Adrenal gland (tissue), 5 donors: ENCODE measurements around the gene NCK2.

Source experiments
- POLR2A ChIP-seq, 2 donors: fragments of 450-650 bp; IDR thresholded peaks; one replicate each; pipeline ENCODE4 v1.6.1; 2017; ENCODE audit warnings: antibody characterized with exemption in 2 of 2, mild to moderate bottlenecking in 2 of 2, moderate library complexity in 1 of 2
- TF ChIP-seq, protein P1 (sequence below), 6 experiments: fragments of 450-650 bp in 4 of 6; fragments of 200-600 bp in 2 of 6; sonication (generic) in 1 of 6; IDR thresholded peaks; 1 replicate in 5 of 6; 2 replicates in 1 of 6; pipeline versions ENCODE4 v1.5.1 to v1.8.0; 2016 to 2021; ENCODE audit warnings: antibody characterized with exemption in 6 of 6, mild to moderate bottlenecking in 2 of 6, moderate library complexity in 1 of 6
- donor health status: DM: no; HTN: no; CAD: no.

GRCh38 chr2:105803773-105804172, 59.1 kb downstream of the NCK2 start:
- TF ChIP-seq, protein P1, sequence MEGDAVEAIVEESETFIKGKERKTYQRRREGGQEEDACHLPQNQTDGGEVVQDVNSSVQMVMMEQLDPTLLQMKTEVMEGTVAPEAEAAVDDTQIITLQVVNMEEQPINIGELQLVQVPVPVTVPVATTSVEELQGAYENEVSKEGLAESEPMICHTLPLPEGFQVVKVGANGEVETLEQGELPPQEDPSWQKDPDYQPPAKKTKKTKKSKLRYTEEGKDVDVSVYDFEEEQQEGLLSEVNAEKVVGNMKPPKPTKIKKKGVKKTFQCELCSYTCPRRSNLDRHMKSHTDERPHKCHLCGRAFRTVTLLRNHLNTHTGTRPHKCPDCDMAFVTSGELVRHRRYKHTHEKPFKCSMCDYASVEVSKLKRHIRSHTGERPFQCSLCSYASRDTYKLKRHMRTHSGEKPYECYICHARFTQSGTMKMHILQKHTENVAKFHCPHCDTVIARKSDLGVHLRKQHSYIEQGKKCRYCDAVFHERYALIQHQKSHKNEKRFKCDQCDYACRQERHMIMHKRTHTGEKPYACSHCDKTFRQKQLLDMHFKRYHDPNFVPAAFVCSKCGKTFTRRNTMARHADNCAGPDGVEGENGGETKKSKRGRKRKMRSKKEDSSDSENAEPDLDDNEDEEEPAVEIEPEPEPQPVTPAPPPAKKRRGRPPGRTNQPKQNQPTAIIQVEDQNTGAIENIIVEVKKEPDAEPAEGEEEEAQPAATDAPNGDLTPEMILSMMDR (IDR thresholded peaks at IDR 0.05) = no peak
- TF ChIP-seq POLR2A (IDR thresholded peaks at IDR 0.05) = no peak
